NCI-H1436 (cell line): ENCODE data around the gene MAP3K7CL.

Experiments used
- DNase-seq: peaks from one replicate; lab custom pipeline; 2025; lab: John Stamatoyannopoulos, UW

MAP3K7CL gene

DNA sequence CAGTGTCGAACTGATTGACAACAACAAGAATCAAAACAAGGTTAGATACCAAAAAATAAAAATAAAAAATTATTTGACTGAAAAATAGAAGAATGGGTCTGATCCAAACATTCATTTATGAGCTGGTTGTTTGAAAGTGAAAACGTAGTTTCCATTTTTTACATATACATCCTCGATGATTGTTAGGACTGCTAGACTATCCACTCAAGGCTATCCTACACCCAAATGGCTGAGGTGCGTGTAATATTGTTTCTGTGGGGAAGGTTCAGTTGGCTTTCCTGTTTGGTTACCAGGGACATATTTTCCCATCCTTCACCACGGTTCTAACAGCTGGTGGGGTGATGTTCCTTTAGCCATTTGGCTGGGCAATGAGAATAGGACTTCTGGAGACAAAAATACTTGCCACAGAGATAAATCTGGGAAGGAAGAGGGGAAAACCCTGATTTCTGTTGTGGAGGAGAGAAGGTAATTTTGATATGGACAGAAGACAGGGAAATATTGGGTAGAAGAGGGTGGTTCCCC lies 66.3 kb downstream of the MAP3K7CL start:
- DNase-seq = no peak

GRCh38 chr21:29201186-29201585 lies 70.7 kb downstream of the MAP3K7CL start:
- no peak for DNase-seq

DNA sequence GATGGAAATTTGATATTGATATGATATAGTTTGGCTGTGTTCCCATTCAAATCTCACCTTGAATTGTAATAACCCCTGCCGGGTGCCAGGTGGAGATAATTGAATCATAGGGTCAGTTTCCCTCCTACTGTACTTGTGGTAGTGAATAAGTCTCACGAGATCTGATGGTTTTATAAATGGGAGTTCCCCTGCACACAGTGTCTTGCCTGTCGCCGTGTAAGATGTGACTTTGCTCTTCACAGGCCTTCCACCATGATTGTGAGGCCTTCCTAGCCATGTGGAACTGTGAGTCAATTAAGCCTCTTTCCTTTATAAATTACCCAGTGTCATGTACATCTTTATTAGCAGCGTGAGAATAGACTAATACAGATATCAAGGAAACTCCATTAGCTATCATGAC lies 74.6 kb downstream of the MAP3K7CL start:
- DNase-seq = no peak

DNA sequence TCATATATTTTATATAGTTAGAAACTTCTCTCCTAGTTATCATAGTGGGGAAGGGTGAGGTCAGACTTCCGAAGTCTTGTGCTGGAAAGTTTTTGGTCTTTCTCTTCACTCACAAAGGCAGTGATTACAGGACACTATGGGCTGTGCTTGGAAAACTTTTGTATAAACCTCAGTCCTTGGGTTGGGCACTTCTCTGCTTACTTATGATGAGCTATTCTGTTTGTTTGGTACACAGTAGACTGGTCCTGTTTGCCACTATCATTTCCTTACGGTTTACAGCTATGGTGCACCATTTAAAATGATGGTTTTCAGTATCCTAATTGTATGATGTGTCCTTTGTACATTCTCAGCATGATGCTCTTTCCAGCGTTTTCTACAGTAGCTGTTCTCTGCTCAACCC lies 75.5 kb downstream of the MAP3K7CL start:
- DNase-seq = no peak

DNA sequence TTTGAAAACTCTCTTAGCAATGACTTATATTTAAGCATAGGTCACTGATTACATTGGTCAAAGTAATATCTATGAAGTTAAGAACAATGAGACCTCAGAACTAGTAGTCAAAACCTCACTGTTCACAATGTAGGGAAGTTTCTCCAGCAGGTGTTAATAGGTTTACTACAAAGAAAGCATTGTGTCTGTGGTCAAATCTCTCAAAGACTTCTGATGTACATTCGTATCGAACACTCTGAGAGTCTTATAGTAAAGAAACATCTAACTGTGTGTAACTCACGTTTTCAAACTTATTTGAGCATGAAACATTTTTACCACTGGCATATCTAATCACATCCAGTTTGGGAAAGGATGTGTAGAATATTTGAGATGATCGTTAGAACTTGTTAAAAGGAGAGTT lies 76.0 kb downstream of the MAP3K7CL start:
- no peak for DNase-seq

DNA sequence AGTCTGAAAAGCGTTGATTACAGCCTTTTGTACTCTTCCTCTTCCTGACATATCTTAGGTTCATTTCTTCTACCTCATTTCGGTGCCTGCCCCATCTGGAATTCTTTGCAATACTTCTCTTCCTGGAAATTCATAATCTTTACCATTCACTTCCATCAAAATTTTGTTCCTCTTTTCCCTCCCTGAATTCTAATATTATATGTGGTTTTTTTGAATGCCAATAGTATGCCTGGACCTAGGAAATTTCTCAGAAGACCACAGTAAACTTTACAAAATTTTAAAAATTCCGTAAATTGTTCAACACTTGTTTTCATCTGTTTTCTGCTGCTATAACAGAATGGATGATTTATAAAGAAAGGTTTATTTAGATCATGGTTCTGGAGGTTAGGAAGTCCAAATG lies 76.8 kb downstream of the MAP3K7CL start:
- no peak for DNase-seq

GRCh38 chr21:29208044-29208681 lies 77.7 kb downstream of the MAP3K7CL start:
- no peak for DNase-seq

GRCh38 chr21:29208682-29209059 lies 78.2 kb downstream of the MAP3K7CL start:
- no peak for DNase-seq

DNA sequence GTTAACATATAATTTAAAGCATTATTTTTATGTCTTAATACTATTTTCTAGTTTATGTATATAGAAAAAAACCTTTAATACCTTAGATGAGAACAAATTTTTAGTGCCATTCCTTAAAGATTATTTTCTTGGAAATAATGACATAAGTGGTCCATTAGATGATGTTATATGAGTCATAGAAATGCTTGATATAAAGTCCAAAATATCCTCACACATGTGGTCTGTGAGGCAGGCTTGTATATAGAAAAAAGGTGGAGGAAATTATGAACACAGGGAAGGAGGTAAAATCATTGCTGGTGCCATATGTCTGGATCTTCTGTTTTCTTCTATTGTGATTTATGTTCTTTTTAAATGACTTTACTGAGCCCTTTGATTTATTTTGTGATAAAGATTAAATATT lies 79.3 kb downstream of the MAP3K7CL start:
- DNase-seq = no peak

GRCh38 chr21:29211205-29211604 lies 80.8 kb downstream of the MAP3K7CL start:
- no peak for DNase-seq

DNA sequence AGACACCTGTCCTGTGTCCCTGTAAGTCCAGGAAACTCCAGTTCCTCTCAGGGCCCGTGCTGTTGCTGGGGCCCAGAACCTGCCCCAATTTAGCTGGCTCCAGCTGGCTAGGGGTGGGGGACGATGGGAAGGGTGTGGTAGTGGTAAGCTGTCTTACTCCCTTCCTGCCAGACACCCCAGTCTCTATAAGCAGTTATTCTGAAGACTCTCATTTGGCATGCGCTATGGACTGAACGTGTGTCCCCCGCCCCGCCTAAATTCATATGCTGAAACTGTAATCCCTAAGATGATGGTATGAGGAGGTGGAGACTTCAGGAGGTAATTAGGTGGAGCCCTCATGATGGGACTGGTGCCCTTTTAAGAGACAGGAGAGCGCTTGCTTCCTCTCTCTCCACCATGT lies 82.0 kb downstream of the MAP3K7CL start:
- DNase-seq = no peak

DNA sequence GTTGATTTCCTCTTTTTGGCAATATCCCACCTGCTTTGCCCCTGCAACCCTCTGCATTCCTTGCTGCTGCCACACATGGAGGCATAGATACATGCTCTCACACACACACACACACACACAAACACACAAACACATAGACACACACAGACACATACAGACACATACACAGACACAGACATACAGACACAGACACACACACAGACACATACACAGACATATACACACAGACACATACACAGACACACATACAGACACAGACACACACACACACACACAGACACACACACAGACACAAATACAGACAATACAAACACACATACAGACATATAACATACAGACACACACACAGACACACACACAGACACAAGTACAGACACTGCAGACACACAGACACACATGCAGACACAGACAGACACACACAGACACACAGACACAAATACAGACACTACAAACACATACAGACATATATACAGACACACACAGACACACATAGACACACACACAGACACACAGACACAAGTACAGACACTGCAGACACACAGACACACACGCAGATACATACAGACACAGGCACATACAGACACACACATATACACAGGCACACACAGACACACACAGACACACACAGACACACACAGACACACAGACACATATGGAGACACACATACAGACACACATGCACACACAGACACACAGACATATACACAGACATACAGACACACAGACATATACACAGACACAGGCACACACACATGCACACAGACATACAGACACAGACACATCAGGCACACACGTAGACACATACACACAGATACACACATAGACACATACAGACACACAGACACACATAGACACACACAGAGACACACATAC lies 83.3 kb downstream of the MAP3K7CL start:
- DNase-seq = no peak

DNA sequence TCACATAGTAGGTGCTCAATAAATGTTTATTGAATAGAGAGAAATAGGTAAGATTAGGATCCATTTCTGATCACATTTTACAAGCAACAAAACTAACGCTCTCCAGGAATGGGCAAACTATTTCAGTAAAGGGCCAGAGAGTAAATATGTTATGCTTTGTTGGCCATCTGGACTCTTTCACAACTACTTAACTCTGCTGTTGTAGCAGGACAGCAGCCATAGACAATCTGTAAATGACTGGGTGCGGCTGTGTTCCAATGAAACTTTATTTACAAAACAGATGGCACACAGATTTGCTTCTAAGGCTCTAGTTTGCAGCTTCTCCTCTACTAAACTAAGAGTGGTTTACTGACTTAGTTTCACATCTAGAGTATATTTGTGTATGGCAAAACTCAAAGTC lies 85.3 kb downstream of the MAP3K7CL start:
- no peak for DNase-seq

GRCh38 chr21:29217818-29218291 lies 87.4 kb downstream of the MAP3K7CL start:
- DNase-seq = no peak

- no peak for DNase-seq
These were observed 88.3 kb downstream of the MAP3K7CL start for GRCh38 chr21:29218749-29219148.

DNA sequence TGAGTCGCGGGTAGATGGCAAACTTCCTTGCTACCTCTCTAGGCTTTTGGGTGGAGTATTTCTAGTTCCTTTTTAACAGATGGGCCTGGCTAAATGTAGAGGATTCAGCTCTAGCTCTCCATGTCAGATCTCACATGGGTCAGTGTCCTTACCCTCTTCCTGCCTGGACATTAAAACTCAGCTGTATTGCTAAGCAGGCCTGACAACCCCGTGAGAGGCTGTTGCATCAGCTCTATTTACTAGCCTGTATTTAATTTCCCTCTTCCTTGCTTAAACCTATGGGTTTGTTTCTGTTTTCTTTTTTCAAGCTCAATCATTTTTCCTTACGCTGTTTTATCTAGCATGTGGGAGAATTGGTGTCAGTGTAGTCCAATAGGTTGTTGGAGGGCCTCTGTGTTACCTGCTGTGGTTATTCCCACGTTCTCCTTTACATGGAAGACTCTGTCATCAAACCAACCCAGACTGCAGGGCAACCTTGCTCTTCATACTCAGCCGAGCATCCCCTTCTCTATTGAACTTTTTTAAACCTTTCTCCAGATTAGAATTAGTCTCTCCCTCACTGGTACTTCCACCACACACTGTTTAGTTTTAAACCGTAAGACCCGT lies 88.8 kb downstream of the MAP3K7CL start:
- DNase-seq = no peak

GRCh38 chr21:29221253-29221744 lies 90.9 kb downstream of the MAP3K7CL start:
- DNase-seq = no peak

DNA sequence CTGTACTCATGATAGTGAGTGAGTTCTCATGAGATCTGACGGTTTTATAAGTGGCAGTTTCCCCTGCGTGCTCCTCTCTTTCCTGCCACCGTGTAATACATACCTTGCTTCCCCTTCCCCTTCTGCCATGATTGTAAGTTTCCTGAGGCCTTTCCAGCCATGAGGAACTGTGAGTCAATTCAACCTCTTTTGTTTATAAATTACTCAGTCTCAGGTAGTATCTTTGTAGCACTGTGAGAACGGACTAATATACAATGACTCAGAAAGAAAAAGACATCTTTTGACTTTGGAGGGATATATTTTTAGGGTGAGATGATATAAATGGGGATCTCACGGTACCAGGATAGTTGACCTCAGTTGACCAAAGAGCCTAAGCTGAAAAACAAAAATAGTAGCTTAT lies 93.6 kb downstream of the MAP3K7CL start:
- no peak for DNase-seq
